Vagina (tissue), 2 donors: ENCODE data around the gene TRABD2B.

Experiments
- POLR2A ChIP-seq, 2 donors: fragments of 450-650 bp; IDR thresholded peaks; one replicate each; pipeline ENCODE4 v1.6.1; 2017; ENCODE audit warnings: antibody characterized with exemption in 2 of 2, mild to moderate bottlenecking in 2 of 2, moderate library complexity in 2 of 2
- TF ChIP-seq, protein P1 (sequence below), 3 experiments: fragments of 450-650 bp in 2 of 3; fragments of 200-600 bp in 1 of 3; sonication (generic) in 1 of 3; IDR thresholded peaks; one replicate each; pipeline ENCODE4 v1.5.1; 2017 to 2019; ENCODE audit warnings: antibody characterized with exemption in 3 of 3, mild to moderate bottlenecking in 2 of 3, moderate library complexity in 2 of 3

DNA sequence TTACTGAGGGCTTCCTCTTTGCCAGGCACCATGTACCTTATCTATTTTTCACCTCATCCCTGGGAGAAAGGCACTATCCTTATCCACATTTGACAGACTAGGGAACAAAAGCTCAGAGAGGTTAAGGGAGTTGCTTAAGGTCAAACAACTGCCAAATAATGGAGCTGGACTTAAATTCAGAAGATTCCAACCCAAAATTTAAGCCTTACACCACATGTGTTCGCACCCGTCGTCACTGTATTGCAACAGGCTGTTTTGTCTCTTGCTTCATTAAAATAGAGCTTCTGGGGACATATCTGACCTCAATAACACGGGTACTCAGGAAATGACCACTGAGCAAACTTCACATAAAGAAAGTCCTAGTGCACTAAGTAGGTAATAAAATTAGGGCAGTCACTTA, 62.0 kb downstream of the TRABD2B start:
- TF ChIP-seq, protein P1, sequence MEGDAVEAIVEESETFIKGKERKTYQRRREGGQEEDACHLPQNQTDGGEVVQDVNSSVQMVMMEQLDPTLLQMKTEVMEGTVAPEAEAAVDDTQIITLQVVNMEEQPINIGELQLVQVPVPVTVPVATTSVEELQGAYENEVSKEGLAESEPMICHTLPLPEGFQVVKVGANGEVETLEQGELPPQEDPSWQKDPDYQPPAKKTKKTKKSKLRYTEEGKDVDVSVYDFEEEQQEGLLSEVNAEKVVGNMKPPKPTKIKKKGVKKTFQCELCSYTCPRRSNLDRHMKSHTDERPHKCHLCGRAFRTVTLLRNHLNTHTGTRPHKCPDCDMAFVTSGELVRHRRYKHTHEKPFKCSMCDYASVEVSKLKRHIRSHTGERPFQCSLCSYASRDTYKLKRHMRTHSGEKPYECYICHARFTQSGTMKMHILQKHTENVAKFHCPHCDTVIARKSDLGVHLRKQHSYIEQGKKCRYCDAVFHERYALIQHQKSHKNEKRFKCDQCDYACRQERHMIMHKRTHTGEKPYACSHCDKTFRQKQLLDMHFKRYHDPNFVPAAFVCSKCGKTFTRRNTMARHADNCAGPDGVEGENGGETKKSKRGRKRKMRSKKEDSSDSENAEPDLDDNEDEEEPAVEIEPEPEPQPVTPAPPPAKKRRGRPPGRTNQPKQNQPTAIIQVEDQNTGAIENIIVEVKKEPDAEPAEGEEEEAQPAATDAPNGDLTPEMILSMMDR (IDR thresholded peaks at IDR 0.05) = no peak
- TF ChIP-seq POLR2A (IDR thresholded peaks at IDR 0.05) = no peak
